CD4-positive, alpha-beta T cell treated with Interleukin-4 for 4 hours (primary cell): ENCODE data around the gene TMEM131L.
A peak's percentile ranks its signal among the peaks of the same experiment; 100 is the strongest.
"Not testable (repeated sequence)": the region's sequence is repeated elsewhere in the genome, so short reads cannot be mapped to it uniquely, and the experiment has no call there.

Experiments
- DNase-seq: peaks from one replicate; pipeline ENCODE4 v3.0.0-alpha.2; 2020

TMEM131L gene, protein sequence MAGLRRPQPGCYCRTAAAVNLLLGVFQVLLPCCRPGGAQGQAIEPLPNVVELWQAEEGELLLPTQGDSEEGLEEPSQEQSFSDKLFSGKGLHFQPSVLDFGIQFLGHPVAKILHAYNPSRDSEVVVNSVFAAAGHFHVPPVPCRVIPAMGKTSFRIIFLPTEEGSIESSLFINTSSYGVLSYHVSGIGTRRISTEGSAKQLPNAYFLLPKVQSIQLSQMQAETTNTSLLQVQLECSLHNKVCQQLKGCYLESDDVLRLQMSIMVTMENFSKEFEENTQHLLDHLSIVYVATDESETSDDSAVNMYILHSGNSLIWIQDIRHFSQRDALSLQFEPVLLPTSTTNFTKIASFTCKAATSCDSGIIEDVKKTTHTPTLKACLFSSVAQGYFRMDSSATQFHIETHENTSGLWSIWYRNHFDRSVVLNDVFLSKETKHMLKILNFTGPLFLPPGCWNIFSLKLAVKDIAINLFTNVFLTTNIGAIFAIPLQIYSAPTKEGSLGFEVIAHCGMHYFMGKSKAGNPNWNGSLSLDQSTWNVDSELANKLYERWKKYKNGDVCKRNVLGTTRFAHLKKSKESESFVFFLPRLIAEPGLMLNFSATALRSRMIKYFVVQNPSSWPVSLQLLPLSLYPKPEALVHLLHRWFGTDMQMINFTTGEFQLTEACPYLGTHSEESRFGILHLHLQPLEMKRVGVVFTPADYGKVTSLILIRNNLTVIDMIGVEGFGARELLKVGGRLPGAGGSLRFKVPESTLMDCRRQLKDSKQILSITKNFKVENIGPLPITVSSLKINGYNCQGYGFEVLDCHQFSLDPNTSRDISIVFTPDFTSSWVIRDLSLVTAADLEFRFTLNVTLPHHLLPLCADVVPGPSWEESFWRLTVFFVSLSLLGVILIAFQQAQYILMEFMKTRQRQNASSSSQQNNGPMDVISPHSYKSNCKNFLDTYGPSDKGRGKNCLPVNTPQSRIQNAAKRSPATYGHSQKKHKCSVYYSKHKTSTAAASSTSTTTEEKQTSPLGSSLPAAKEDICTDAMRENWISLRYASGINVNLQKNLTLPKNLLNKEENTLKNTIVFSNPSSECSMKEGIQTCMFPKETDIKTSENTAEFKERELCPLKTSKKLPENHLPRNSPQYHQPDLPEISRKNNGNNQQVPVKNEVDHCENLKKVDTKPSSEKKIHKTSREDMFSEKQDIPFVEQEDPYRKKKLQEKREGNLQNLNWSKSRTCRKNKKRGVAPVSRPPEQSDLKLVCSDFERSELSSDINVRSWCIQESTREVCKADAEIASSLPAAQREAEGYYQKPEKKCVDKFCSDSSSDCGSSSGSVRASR (N-terminal part only)

DNA sequence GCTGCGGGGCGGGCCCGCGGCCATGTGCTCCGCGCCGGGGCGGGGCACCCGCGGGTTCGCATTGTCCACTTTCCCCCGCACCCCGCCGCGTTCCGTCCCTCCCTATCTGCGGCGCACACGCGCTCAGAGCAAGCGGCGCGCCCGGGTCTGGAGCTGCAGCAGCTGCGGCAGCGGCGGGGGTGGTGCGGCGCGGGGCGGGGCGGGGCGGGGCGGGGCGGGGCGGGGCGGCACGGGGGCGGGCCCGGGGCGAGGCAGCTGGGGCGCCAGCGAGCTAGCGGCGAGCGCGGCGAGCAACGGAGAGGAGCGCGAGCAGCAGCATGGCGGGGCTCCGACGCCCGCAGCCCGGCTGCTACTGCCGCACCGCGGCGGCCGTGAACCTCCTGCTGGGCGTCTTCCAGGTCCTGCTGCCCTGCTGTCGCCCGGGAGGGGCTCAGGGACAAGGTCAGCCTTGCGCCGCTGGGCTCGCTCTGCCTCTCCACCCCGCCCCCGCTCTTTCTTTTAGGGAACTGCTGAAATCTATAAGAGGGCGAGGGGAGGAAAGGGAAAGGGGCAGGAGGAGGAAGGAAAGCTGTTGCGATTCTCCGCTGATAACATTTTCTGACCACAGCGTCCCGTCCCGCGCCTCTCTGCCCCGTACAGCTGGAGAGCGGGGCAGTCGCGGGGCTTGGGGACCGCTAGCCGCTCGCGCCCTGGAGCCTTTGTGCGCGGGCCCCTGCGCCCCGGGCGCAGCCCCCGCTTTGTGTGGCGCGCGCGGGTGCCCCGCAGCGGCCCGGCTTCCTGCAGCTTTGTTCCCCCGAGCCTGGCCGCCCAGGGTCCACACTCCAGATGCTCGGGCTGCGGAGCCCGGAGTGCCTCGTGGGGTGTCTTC, at the start of gene TMEM131L:
TSS of gene TMEM131L (plus strand) at position 280 of the 868 bp plus-strand sequence. CDS start at position 318, 38 bp downstream.
- DNase-seq: peak; percentile 74

DNA sequence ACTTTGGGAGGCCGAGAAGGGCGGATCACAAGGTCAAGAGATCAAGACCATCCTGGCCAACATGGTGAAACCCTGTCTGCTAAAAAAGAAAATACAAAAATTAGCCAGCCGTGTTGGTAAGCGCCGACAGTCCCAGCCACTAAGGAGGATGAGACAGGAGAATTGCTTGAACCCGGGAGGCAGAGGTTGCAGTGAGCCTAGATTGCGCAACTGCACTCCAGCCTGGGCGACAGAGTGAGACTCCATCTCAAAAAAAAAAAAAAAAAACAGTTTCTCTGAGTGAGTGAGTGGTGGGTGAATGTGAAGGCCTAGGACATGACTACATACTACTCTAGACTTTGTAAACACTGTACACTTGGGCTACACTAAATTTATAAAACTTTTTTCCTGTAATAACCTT, 49.7 kb upstream of the TMEM131L start:
- DNase-seq: not testable (repeated sequence)

DNA sequence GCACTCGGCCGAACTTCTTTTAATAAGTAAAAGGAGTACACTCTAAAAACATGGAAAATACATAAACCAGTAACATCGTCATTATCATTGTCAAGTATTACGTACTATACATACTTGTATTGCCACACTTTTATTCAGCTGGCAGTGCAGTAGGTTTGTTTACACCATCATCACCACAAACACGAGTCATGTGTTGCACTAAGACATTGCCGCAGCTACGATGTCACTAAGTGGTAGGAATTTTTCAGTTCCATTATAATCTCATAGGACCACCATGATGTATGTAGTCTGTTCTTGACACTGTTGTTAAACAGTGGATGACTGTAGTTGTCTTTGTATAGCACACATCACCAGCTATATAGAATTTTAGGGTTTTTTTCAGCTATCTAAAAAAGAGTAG, 48.0 kb upstream of the TMEM131L start:
- DNase-seq: no peak

DNA sequence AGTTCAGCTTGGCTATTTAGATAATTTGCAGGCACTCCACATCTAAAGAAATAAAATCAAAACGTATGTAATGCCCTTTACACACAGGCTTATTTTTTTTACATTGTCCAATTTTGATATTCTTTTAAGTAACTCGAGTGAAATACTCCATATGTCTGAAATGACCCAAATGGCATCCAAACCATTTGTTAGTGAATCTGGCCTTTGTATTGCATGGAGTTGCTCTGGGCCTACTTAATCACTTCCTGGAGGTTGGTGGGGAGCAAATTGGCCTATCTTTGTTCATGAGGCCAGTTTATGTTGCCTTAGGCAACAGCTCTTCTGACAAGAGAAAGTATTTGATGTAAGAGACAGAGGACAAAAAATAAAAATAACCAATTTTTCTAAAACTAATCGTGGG, 47.6 kb upstream of the TMEM131L start:
- DNase-seq: no peak

DNA sequence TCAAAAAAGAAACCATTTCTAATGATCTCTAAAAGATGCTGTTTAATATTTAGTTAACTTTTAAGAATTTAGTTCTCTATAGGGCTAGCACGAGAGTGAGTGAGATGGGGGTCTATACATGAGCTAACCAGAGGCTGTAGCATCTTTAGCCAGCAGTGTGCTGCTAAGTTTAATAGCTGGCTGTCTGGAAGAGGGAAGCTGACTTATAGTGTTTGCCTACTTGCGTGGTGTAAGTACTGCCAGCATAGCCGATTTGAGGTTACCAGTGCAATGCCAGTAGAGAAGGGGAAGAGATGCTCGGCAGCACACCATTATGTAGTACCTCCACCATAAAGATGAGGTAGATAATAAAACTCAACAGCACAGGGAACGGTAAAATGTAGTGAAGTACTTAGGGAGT, 47.1 kb upstream of the TMEM131L start:
- no peak for DNase-seq

DNA sequence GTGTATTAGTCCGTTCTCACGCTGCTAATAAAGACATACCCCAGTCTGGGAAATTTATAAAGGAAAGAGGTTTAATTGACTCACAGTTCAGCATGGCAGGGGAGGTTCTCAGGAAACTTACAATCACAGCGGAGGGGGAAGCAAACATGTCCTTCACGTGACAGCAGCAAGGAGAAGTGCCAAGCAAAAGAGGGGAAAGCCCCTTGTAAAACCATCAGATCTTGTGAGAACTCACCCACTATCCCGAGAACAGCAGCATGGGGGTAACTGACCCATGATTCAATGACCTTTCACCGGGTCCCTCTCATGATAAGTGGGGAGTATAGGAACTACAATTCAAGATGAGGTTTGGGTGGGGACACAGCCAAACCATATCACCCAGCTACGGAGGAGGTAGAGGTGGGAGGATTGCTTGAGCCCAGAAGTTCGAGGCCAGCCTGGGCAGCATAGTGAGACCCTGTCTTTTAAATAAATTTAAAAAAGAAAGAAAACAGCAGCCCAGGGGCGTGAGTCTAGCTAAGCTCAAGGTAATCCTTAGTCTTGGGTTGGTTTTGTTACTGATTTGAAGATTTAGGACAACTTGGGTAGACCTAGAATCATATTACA, 46.4 kb upstream of the TMEM131L start:
- no peak for DNase-seq

DNA sequence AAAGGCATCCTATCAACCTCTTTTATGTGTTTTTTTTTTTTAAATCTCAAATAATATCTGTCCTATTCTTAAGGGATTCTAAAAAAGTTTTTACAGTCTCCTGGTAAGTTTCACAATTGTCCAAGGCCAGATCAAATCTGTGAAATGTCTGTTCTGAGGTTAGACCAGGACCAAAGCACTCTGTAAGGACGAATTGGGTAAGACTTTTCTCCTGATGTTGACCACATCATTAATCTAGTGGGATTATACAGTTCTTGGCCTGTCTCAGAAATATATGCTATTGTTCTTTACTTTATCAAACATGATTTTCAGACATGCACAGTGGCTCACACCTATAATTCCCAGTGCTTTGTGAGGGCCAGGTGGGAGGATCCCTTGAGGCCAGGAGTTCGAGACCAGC, 45.8 kb upstream of the TMEM131L start:
- DNase-seq: no peak

DNA sequence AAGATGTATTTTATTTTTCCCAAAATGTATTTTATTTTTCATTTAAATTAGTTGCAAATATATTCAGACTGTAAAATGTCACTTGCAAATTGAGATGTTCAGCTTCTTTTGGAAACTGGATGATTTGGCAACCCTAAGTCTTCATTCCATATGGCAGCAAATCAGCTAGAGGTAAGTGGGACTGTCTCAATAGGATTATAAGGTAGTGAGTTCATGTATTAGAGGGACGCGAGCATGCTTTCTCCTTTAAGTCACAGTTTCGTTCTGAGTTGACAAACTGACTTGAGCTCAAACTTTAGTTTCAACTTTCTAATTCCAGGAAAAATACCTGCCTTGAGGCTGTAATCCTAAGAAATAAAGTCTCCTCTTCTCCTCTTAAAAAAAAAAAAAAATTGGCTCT, 44.2 kb upstream of the TMEM131L start:
- no peak for DNase-seq

DNA sequence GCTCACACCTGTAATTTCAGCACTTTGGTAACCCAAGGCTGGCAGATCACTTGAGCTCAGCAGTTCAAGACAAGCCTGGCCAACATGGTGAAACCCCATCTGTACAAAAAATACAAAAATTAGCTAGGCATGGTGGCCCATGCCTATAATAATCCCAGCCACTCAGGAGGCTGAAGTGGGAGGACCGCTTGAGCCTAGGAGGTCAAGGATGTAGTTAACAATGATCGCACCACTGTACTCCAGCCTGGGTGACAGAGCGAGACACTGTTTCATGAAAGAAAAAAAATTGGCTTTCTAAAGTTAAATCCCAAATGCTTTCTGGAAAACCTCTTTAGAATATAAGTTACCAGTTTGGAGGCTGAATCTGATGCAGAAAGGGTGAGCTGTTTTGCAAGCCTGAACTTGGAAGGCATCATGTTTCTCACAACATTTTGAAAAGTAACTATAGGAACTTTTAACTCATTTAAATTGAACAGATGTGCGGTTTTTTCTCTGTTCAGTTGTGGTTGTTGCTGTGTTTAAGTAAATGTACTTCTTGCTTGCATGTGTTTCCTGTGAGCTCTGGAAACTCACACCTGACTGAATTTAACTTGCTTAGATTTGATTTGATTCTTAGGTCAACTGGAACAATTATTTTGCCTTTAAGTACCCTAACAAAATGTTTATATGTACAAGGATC, 39.8 kb upstream of the TMEM131L start:
- peak; percentile 74 for DNase-seq

DNA sequence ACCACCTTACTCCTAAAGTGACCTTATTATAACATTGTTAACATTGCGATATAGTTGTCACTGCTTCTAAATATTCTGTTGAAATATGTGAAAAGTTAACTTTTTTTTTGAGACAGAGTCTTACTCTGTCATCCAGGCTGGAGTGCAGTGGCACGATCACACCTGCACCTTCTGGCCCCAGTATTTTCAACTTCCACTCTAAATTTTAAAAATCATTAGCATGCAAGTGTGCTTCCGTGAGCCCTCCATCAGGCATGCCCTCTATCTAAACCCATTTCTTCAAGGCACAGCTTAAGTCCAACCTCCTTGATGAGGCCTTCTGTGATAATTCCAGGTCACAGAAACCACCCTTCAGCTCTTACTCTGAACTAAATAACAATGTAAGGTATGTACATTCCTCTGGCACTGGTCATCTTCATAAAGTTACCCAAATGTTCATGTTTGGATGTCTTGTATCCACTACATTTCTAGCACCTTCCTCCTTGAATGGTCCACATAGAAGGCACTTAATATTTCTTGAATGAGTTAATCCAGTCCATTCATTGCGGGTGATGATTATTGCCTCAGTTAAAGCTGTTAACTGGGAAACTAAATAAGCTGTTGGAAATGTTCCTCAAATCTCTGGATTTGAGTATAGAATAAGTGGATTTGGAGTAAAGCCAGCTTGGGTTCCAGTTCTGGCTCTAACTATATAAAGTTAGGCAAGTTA, 38.6 kb upstream of the TMEM131L start:
- DNase-seq: no peak

DNA sequence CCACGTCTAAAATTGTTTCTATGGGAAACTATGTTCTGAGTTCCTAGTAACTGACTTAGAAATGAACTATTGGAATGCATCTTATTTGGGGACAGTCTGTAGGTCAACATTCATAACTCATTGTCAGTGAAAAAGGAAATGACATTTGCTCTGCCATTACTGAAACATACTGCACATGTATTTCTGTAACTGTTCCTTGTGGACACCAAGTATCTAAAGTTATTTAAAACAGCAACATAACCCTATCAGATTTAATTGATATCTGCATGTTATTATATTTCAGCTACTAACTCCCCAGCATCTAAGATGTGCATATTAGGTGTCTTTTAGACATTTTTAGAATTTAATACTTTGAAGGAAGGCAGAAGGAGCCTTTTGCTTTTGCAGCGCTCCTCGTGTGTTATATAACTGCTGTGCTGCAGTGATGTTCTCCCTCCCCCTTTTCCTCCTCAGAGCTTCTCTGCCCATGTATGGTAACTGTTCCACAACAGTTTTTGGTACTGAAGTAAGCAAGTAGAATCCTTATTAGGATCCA, 37.2 kb upstream of the TMEM131L start:
- no peak for DNase-seq

DNA sequence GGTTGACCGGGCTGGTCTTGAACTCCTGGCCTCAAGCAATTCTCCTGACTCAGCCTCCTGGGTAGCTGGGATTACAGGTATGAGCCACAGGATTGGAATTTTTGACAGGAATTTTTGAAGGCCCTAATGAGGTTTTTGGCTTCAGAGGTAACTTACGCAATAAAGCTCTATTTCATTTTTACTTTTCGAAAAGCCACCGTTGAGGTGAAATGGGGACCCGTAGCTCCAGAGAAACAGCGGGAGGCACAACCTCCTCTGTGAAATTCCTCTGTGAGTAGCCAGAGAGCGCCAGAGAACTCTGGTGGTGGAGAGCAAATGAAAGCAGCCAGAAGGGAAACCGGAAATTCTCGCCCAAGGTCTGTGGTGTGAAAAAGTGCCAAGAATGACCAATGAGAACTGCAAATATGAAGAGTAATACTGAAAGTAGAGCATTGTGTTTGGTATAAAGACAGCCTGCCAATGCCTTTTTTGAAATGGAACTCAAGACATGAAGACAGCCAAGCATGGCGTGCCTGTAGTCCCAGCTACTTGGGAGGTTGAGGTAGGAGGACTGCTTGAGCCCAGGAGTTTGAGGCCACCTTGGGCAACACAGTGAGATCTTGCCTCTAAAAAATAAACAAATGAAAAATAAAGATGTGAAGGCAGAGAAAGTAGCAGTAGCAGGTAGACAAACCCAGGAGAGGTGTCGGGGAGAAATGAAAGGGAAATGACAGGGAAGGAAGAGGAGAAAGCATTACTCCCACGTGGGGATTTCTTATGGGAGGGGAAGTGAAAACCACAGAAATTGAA, 33.0 kb upstream of the TMEM131L start:
- peak; percentile 81 for DNase-seq

DNA sequence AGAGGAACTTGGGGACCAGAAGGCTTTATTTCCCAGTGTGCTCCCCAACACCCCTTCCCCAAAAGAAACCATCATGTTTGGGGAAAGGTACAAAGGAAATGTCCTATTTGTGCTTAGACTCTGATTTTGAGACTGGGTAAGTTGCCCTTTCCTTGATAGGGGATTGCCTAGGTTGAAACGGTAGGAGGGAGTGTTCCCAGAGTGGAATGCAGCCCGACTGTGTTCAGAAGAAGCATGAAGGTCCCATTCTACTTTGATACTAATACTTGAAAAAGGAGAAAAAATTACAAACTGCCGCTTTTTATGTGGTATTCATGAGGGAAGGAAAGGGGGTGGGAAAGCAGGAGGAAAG, 32.4 kb upstream of the TMEM131L start:
- no peak for DNase-seq

DNA sequence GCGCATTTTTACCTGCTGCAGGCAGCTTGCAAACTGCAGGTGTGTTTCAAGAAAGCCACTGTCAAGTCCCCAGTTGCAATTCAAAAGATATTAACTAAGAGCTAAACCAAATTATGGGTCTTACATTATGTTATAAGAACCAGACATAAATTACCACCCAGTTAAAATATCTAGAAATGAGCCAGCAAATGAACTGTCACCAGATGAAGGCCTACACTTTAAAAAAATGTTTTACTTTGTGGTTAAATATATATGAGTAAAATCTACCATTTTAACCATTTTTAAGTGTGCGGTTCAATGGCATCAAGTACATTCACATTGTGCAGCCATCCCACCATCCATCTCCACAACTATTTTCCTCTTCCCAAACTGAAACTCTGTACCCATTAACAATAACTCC, 32.0 kb upstream of the TMEM131L start:
- DNase-seq: no peak

DNA sequence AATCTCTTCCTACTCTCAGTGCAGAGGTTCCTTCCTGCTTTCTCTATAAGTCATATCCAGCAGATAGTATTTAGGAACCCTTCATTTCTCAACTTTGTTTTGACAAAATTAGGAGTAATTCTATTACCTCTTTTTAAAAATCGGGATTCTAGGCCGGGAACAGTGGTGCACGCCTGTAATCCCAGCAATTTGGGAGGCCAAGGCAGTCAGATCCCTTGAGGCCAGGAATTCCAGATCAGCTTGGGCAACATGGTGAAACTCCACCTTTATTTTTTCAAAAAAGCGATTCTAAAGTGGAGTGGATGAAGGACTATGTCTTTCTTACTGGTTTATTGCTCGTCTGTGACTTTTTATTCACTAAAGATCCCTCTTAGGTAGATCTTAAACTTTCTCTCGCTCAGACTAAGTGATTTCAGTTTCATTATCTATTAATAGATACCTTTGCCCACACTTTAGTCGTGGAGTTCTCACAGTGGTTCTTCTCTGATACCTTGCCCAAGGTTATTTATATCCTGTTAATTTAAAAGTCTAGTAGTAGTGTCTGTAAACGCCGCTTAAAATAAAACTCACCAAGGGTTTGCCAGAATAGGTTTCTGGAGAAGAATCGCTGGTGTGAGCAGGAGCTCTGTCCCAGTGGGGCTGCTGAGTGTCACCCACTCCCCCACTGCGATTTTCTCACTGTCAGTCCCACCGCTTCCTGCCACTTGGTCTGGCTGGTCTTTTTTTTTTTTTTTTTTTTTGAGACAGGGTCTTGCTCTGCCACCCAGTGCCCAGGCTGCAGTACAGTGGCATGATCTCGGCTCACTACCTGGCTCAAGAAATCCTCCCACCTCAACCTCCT, 27.0 kb upstream of the TMEM131L start:
- DNase-seq: peak; percentile 59

DNA sequence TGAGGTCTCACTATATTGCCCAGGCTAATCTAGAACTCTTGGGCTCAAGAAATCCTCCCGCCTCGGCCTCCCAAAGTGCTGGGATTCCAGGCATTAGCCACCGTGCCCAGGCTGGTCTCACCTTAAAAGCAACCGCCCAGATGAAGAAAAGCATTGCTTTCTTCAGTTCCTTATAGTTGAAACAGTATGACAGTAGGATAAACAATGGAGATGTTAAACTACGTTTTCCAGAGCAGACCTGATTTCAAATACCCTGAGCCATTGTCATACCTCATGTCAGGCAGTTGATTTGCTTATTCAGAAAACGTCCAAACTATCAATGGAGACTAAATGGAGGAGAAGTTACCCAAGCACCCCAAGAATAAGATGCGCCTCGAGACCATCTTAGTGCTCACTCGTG, 26.3 kb upstream of the TMEM131L start:
- no peak for DNase-seq

DNA sequence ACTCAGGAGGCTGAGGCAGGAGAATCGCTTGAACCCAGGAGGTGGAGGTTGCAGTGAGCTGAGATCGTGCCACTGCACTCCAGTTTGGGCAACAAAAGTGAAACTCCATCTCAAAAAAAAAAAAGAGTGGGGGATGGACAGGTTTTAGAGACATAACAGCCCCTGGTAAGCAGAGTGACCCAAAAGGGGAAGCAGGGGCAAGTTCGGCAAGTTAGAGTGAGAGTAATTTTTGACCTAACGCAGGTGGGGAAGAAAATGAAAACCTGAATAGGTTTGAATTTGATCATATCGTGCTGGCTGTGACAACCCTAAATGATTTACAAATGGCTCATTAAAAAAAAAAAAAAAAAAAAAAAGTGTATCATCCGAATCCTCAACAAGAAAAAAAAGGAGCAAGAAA, 25.7 kb upstream of the TMEM131L start:
- no peak for DNase-seq

DNA sequence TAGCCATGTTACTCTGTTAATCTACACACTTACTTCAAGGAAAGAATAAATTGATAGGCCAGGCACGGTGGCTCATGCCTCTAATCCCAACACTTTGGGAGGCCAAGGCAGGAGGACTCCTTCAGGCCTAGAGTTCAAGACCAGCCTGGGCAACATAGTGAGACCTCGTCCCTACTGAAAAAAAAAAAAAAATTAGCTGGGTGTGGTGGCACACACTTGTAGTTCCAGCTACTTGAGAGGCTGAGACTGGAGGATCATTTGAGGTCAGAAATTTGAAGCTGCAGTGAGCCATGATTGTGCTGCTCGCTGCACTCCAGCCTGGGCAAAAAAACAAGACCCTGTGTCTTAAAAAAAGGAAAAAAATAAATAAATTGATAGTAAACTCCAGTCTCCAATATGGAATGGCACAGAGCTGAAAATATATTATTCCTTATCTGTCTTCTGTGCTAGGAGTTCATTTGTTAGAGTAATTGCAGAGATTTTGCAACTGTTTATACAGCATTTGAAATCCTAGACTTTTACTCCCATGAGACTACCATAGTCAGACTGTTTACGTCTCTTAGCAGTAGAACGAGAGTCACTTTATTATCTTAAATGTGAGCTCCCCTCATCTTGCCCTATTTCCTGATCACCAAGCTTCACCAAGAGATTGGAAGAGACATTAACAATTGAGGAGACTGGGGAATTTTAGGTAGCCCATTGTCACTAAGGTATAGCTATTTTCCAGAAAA, 18.8 kb upstream of the TMEM131L start:
- DNase-seq: no peak
